Posterior vena cava (tissue), 2 donors: Measurements from ENCODE around the gene GPLD1. TPM values are rescaled to one million over a fixed set of nuclear protein-coding genes. Genes with fewer than 3 reads are reported as not detected.

ENCODE experiments used
- DNase-seq: peaks from one replicate; pipeline ENCODE4 v3.0.0-alpha.2; 2020; ENCODE audit warnings: low spot score
- intact Hi-C, 2 donors: fragments of 100-400 bp; cut with DNase I; formaldehyde crosslinking; loops; one replicate each; pipeline versions ENCODE4 v1.14.1 to v1.14.2; 2022 to 2023
- total RNA-seq, 2 donors: library from RNA; stranded (reverse); fragmentation: NEBNext Ultra II Directional; extraction: Animal tissue kit (Norgen Biotek cat#: 25700); gene quantifications; one replicate each; pipeline ENCODE4 v1.2.1, GENCODE V29; 2021
- donor health status: DM: yes; HTN: yes; CAD: no.
- donor health status: DM: yes; HTN: yes; CAD: no.

GPLD1 gene
- total RNA-seq, 2 donors from 2014 or later: 2.5 to 4.1 TPM

DNA sequence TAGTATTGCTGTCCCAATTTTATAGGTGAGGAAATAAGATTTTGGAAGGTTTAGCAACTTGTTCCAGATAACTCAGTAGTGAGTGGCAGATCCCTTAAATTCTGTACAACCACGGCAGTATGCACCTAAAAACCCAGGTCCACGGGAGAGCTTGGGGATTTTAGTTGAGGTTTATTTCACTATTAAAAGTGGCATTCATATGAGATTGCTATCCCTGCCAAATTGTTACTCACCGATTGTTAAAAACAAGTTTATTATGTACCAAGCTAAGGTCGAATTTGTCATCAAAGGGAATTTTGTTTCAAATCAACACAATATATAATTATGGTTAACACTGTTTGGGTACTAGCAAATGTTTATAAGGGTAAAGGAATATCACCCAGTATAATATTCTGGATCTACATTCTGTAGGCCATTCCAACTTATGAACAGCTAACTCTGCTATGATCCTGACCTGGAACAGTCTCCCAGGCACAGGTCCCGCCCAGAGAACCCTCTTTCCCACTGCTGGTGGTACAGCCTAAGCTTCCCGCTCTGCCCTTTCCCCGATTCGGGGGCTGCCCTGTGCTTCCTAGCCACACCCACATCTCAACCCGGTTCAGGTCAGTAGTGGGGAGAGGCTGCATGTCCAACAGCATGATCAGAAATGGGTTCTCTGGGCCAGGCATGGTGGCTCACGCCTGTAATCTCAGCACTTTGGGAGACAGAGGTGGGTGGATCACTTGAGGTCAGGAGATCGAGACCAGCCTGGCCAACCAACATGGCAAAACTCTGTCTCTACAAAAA lies 24.9 kb downstream of the GPLD1 start:
- intact Hi-C loops: no loop called here
- DNase-seq: no peak

DNA sequence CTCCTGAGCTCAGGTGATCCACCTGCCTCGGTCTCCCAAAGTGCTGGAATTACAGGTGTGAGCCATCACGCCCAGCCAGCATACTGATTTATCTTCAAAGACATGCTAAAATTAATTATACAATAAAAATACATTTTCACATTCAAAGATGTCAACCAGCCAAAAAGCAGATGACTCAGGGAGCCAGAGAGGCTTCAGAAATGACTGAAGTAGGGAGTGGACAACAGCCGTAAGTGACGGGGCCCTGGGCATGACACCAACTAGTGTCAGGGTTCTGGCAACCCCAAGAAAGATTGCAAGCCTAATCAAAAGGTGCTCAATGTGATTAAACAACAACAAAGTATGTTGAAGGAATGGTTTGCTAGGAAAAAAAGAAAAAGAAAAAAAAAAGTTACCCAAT lies 28.4 kb downstream of the GPLD1 start:
- intact Hi-C loops: no loop called here
- DNase-seq: no peak

DNA sequence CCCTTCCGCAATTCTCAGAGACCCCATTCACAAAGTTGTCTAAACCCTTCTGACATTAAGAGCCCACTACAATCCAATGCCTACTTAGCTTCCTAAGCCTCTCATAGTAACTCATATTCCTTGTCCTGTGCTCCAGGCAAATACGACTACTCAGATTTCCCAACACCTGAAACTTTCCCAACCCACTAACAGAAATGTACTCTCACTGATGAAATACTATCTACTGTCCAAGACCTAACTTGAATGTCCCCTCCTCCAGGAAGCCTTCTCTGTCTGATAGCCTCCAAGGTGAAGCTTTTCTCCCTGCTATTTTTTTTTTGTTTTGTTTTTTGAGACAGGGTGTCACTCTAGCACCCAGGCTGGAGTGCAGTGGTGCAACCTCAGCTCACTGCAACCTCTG lies 30.4 kb downstream of the GPLD1 start:
- intact Hi-C loops: no loop called here

DNA sequence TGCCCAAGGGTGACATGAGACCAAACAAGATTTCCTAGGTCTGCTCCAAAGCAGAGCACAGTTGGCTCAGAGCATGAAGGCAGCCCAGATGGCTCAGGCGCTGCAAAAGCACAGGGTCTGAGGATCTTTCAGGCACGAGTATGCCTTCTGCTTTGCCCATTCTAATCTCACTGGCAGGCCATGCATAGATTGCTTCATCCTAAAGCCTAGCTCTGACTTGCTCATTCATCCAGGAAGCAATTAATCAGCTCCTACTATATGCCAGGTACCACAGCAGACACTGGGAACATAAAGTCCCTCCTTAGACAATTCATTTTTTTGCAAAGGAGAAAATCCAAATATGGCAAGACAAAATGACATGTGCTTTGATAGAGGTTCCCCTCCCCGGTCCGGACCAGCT lies 31.2 kb downstream of the GPLD1 start:
- no peak for DNase-seq
- intact Hi-C loops: no loop called here

More for the DNA sequence above, 30.4 kb downstream of the GPLD1 start:
- DNase-seq: no peak

DNA sequence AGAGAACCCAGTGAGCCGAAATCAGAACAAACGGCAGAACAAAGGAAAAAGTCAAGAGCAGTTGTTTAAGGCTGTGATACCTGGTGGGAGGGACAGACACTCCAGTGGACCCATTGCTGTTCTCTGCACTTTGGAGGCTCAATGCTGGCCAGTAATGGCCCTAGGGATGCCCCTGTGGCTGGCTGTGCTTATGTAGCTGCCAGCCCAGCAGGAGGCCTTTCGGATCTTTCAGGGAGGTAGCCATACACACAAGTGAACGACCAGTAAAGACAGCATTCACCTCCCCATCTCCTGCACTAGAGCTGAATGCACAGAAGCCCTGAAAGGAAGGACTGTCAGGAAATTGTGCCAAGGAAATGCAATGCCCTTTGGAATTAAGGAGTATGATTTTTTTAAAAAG lies 34.3 kb downstream of the GPLD1 start:
- DNase-seq: no peak
- intact Hi-C loops: no loop called here

DNA sequence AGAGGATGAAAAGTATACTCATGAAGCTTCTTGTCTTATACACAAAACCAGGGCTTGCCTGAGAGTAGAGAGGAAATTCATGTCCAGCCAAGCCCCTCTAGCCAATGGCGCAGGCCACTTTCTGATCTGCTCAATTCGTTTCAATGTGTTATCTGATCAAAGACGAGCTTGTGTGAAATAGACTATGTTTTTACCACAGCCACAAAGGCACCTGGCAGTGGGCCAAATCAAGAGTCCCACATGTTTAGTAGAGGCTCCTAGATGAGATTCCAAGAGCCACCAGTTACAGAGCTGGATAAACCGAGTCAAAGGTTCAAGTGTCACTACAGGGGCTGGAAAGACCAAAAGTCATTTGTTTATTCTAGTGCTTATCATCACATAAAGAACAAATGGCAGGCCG lies 34.9 kb downstream of the GPLD1 start:
- intact Hi-C loops: no loop called here
- DNase-seq: no peak

DNA sequence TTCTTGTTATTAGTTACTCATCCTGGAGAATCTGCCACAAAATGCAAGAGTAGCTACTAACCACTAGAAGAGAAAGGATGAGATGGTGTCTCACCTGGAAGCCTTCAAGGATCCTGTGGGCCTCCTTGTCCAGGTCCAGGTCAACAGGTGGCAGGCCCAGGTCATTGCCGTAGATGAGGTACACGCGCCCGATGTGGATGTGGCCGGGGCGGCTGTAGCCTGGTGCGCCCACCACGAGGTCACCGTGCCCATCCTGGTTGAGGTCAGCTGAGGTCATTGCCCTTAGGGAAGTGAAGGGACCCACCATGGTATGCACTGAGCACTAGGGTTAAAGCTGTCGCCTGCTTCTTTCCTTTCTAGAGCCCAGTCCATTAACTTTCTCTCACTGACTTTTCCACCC lies 35.5 kb downstream of the GPLD1 start:
- DNase-seq: no peak
- intact Hi-C loops: no loop called here

DNA sequence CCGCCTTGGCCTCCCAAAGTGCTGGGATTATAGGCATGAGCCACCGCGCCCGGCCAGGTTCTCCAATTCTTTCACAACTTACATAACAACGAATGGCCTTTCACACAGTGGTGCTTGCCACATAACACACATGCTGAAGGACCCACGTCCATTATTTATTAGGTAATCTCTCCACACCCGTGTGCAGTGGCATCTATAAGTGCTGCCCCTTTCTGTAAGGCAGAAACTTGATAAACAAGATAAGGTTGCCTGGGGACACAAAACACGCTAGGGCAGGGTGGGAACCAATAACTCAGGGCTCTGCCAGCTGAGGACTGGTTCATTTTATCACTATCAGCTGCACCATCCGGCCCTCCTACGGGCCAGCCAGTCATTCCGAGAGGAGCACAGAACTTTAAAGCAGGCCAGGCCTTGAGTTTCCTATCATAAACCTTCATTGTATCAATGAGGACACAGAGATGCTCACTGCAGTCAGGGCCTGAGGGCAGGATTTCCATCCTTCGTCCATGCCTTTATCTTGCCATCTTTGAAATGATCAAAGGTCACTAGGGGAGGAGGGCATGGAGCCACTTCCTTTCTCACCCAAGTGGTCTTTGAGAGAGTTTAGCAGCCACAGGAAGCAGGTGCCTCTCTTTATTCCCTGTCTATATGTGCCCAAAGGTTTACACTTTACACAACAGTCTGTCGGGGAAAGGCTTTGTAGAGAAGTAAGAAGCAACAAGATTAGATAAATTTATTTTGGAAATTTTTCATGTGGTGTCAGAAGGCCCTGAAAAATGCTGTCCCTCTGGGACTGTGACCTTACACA lies 37.6 kb downstream of the GPLD1 start:
- intact Hi-C loops: no loop called here
- DNase-seq: no peak

DNA sequence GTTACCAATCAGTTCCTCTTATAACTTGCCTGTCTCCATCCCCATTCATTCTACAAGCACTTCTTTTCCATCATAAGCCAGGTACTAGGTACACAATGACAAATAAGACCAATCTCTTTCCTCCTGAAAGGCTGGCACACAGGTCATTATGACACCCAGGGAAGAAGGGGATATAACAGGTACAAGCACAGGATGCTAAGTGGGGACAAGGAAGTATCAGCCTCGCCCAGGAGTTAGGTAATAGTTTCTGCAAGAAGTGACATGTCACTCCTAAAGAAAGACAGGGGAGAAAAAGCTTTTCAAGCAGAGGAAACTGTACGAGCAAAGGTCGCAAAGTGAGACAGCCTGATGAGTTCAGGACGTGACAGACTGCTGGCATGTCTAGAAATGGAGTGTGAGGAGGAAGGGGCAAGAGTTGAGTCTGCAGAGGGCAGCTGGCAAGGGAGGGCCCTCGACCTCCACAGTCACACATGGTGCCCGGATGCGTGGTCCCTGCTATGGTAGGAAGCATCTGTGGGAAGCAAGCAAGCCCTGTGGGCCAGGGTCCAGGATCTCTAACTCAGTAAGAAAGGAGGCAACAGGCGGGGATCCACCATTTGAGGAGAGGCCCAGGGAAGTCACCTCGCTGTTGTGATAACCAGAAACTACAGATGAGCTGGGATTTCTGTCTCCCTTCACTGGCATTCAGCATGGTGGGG lies 40.4 kb downstream of the GPLD1 start:
- intact Hi-C loops: no loop called here
- DNase-seq: no peak

DNA sequence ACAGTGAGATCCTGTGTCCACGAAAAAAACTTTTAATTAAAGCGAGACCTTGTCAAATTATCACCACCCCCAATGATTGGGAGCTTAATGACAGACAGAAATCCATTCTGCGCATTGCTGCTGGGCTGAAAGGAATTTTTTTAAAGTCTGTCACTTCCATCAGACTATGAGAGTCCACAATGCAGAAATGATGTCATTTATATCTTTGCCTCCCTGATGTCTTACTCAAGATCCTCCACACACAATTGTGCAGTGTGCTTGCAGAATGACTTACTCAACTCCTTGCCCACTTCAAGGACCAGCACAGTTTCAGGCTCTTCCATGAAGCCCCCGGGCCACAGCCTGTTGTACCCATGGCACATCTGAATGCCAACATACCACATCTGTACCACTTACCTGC lies 41.0 kb downstream of the GPLD1 start:
- intact Hi-C loops: no loop called here
- no peak for DNase-seq

DNA sequence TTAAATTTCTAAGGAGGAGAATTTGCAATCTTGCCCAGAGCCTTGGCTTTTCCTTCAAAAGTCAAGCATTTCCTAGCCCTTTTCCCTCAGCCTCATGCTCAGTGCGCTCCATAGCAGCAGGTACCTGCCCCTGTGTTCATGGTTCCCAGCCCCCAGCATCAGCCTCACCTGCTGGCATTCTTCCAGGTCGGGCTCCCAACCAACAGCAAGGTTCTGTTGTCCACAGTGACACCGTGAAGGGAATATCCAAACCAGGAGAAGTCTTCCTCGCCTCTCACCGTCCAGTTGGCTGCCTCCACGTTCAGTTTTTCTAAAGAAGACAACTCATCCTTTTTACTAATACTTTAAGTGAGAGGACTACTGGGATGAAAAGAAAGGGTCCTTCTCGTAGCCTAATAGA lies 42.7 kb downstream of the GPLD1 start:
- no peak for DNase-seq
- intact Hi-C loops: no loop called here

DNA sequence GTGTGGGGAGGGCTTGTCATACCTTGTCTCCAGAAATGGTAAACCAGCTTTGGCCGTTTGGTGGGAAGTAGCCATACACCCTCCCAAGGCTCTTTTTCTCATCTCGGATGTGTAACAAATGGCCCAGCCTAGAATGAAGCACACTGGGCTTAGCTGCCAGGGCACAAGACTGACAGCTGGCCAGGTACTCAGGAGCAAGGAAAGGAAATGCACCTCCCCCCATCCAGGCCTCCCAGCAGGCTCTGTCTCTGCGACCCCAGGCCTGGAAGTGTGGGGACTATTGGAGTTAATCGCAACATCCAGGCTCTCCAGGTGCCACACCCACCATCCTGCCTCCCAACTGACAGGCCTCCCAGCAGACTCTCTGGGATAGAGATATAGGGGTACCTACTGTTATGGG lies 43.7 kb downstream of the GPLD1 start:
- DNase-seq: no peak

DNA sequence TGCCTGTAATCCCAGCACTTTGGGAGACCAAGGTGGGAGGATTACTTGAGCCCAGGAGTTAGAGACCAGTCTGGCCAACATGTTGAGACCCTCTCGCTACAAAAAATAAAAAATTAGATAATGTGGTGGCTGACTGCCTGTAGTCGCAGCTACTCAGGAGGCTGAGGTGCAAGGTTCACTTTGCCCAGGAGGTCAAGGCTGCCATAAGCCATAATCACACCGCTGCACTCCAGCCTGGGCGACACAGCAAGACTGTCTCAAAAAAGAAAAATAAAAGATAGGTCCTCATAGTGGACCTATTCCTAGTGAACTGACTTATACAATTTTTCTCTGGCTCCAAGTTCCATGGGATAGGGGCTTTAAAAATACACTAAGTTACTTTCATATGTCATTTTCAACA lies 44.8 kb downstream of the GPLD1 start:
- intact Hi-C loops: no loop called here
- DNase-seq: no peak

More for the DNA sequence above, 43.7 kb downstream of the GPLD1 start:
- intact Hi-C loops: no loop called here

DNA sequence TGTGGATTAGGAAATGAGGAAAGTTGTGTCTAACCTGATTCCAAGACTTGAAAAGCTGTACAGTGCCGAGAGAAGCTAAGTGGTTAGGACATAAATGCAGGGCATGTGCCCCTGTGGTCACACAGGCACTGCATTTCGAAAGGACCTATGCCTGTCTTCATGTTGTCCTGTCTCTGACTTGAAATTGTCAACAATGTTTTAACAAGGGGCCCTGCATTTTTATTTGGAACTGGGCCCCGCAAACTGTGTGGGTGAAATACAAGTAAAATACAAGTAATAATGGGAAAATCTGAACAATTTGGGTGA lies 47.8 kb downstream of the GPLD1 start:
- no peak for DNase-seq
- intact Hi-C loops: no loop called here

DNA sequence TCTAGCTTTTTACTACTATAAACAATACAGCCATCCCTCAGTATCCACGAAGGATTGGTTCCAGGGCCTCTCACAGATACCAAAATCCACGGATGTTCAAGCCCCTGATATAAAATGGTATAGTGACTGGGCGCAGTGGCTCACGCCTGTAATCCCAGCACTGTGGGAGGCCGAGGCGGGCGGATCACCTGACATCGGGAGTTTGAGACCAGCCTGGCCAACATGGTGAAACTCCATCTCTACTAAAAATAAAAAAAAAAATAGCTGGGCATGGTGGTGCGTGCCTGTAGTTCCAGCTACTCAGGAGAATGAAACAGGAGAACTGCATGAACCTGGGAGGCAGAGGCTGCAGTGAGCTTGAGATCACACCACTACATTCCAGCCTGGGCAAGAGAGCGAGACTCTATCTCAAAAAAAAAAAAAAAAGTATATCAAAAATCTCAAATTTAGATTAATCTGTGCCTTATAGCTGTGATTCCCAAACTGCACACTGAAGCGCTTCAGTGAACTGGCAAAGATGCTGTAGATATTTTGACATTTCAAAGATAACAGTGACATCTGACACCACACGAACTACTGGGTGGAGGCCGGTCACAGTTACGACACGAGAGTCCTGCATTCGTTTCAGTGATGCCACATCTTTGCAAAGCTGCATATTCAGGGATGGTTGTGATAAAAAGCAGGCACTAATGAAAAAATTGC lies 48.3 kb downstream of the GPLD1 start:
- intact Hi-C loops: no loop called here
- DNase-seq: no peak

DNA sequence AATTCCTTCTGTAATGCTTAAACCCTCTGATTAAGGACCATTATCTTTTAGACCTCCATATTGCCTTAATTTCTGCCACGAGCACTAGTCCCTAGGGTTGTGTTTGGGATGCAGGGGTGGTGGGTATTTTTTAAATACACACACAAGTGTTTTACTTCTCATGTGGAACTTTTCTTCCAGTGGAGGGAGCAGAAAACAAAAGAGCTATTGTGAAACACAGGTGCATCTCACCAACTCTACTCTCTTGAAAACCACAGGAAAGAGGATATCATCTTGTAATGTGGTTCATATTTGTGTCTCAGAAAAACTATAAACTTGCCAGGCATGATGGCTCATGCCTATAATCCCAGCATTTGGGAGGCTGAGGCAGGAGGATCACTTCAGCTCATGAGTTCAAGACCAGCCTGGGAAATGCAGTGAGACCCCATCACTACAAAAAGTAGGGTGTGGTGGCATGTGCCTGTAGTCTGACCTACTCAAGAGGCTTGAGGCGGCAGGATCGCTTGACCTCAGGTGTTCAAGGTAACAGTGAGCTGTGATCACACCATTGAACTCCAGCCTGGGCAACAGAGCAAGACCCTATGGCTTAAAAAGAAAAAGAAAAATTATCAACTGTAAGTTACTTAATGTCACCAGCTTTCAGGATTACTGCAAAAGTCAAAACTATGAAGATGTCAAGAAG lies 49.4 kb downstream of the GPLD1 start:
- no peak for DNase-seq
- intact Hi-C loops: no loop called here

DNA sequence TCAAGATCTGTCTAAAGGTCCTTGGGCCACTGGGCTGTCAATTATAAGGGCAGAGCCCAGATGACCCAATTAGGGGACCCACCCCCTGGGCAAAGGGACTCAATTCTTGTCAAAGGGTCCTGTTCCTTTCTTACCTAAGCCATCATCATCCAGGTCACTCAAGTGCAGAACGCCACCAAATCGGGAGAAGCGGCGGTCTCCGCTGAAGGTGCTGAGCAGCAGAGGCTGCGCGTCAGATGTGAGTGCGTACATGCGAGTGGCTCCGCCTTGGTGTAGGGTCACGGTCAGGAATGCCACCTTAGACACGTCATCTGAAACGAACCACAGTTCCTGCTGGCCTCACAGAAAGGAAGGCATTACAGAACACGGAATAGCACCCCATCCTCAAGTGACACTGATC lies 52.4 kb downstream of the GPLD1 start:
- DNase-seq: no peak
- intact Hi-C loops: no loop called here

DNA sequence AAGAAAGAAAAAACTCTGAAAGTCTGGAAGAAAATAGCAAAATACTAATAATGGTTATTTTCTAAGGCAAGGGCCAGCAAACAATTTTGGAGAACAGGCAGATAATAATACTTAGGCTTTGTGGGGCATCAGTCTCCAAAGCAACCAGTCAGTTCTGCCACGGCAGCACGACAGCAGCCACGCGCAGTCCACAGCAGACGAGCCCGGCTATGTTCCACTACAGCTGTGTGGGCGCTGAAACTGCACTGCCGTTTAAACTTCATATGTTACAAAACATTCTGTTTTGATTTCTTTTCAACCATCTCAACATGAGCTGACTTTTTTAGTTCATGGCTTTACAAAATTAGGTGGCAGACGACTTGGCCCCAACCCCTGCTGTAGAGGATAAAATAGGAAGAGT lies 56.8 kb downstream of the GPLD1 start:
- intact Hi-C loops: no loop called here
- no peak for DNase-seq

DNA sequence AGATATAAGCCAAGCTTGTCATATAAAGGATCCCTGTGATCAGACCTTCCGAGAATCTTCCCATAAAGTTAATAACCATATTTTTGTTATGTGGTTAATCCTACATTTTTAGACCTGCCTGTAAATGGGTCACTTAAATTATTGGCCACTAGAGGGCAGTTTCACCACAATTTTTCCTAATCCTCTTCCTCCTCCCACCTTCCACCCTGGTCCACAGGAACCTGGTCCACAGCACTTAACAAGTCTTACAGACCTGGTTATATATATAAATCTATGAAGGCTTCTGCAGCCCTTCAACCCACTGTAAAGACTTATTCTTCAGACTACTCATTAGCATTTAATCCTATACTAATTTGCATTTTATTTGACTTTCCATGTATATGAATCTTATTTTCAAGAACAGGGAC lies 58.3 kb downstream of the GPLD1 start:
- DNase-seq: no peak
- intact Hi-C loops: no loop called here
